ENCODE results near the gene DKK2. TPM values are rescaled to one million over a fixed set of nuclear protein-coding genes. Genes with fewer than 3 reads are reported as not detected.
A peak's percentile ranks its signal among the peaks of the same experiment; 100 is the strongest.

Gene DKK2
- 0.75 TPM for total RNA-seq
- long read RNA-seq, result 0 reads

- intact Hi-C loops (cut with DNase I), result no loop called here
- DNase-seq (no peak), ATAC-seq (ENCODE audit: poor library complexity) (no peak)
These were observed at the start of gene DKK2 for GRCh38 chr4:107035819-107036583. Gene DKK2 (minus strand): TSS chr4:107036313. CDS start chr4:107035591, 722 bp downstream.

- no peak for DNase-seq
- no peak for ATAC-seq (ENCODE audit: poor library complexity)
These were observed 41.1 kb upstream of the DKK2 start for GRCh38 chr4:107077192-107077591.

GRCh38 chr4:107072836-107073736, 37.0 kb upstream of the DKK2 start:
- intact Hi-C loops (cut with DNase I), result no loop called here
- no peak for DNase-seq
- ATAC-seq (ENCODE audit: poor library complexity), result no peak

More at GRCh38 chr4:107077192-107077591, 41.1 kb upstream of the DKK2 start:
- intact Hi-C loops (cut with DNase I), result no loop called here

- DNase-seq (no peak), ATAC-seq (ENCODE audit: poor library complexity) (no peak)
- intact Hi-C loops (cut with DNase I), result no loop called here
These were observed 35.0 kb upstream of the DKK2 start for GRCh38 chr4:107071108-107071507.

GRCh38 chr4:107069049-107069448, 32.9 kb upstream of the DKK2 start:
- intact Hi-C loops (cut with DNase I), result no loop called here
- no peak for DNase-seq

GRCh38 chr4:107068116-107068515, 32.0 kb upstream of the DKK2 start:
- no peak for ATAC-seq (ENCODE audit: poor library complexity)
- intact Hi-C loops (cut with DNase I), result no loop called here
- DNase-seq, result no peak

More at GRCh38 chr4:107069049-107069448, 32.9 kb upstream of the DKK2 start:
- no peak for ATAC-seq (ENCODE audit: poor library complexity)

GRCh38 chr4:107066621-107067020, 30.5 kb upstream of the DKK2 start:
- intact Hi-C loops (cut with DNase I), result no loop called here
- ATAC-seq (ENCODE audit: poor library complexity), result no peak

GRCh38 chr4:107065201-107065600, 29.1 kb upstream of the DKK2 start:
- DNase-seq, result no peak
- no peak for ATAC-seq (ENCODE audit: poor library complexity)

More at GRCh38 chr4:107066621-107067020, 30.5 kb upstream of the DKK2 start:
- no peak for DNase-seq

GRCh38 chr4:107060388-107060787, 24.3 kb upstream of the DKK2 start:
- ATAC-seq (ENCODE audit: poor library complexity), result no peak

More at GRCh38 chr4:107065201-107065600, 29.1 kb upstream of the DKK2 start:
- intact Hi-C loops (cut with DNase I), result no loop called here

GRCh38 chr4:107058828-107059227, 22.7 kb upstream of the DKK2 start:
- no peak for ATAC-seq (ENCODE audit: poor library complexity)
- DNase-seq, result no peak
- intact Hi-C loops (cut with DNase I), result no loop called here

More at GRCh38 chr4:107060388-107060787, 24.3 kb upstream of the DKK2 start:
- DNase-seq, result no peak
- intact Hi-C loops (cut with DNase I), result no loop called here

GRCh38 chr4:107050525-107051135, 14.5 kb upstream of the DKK2 start:
- intact Hi-C loops (cut with DNase I), result no loop called here
- DNase-seq (no peak), ATAC-seq (ENCODE audit: poor library complexity) (no peak)

GRCh38 chr4:107046261-107046660, 10.1 kb upstream of the DKK2 start:
- ATAC-seq (ENCODE audit: poor library complexity), result no peak
- no peak for DNase-seq
- intact Hi-C loops (cut with DNase I), result no loop called here

- intact Hi-C loops (cut with DNase I), result no loop called here
- DNase-seq (no peak), ATAC-seq (ENCODE audit: poor library complexity) (no peak)
These were observed 8.1 kb upstream of the DKK2 start for GRCh38 chr4:107044170-107044569.

- ATAC-seq (ENCODE audit: poor library complexity), result no peak
- peak; percentile 45 for DNase-seq
- intact Hi-C loops (cut with DNase I), result no loop called here
These were observed 1.1 kb upstream of the DKK2 start for GRCh38 chr4:107037199-107037584.

- DNase-seq (no peak), ATAC-seq (ENCODE audit: poor library complexity) (no peak)
- intact Hi-C loops (cut with DNase I), result no loop called here
These were observed 578 bp upstream of the DKK2 start for GRCh38 chr4:107036584-107037198.

- intact Hi-C loops (cut with DNase I), result no loop called here
- ATAC-seq (ENCODE audit: poor library complexity), result no peak
- peak; percentile 34 for DNase-seq
These were observed 906 bp downstream of the DKK2 start for GRCh38 chr4:107034996-107035818.

GRCh38 chr4:107034091-107034995, 1.8 kb downstream of the DKK2 start:
- no peak for DNase-seq
- intact Hi-C loops (cut with DNase I), result no loop called here
- ATAC-seq (ENCODE audit: poor library complexity), result no peak

Measured in Right ventricle myocardium superior (tissue), 1 donor.